Activated naive CD8-positive, alpha-beta T cell treated with anti-CD3 and anti-CD28 coated beads, Interleukin-2, amount 10 ng/mL, durations not matched to agents 7 days and 5 days (primary cell): Measurements from ENCODE around the gene RNU6-7. TPM values are rescaled to one million over a fixed set of nuclear protein-coding genes. Genes with fewer than 3 reads are reported as not detected.

ENCODE experiments used
- ATAC-seq: fragments of 150-1000 bp; cut with Tn5 transposase; one replicate; pipeline ENCODE4 v1.10.0; 2021; ENCODE audit warnings: low read depth, moderate library complexity
- POLR2A ChIA-PET: fragments of 350-600 bp; sonication (Branson Sonifier 250); formaldehyde crosslinking; loops from one replicate; lab custom pipeline; 2021; ENCODE audit warnings: antibody characterized with exemption; lab: Charles Lee
- DNase-seq: peaks from one replicate; pipeline ENCODE4 v3.0.0; 2021
- H3K27ac Mint-ChIP-seq: one replicate; pipeline ENCODE4 v1.8.0; 2022; ENCODE audit warnings: mild to moderate bottlenecking, mixed read lengths
- H3K27me3 Mint-ChIP-seq: one replicate; pipeline ENCODE4 v1.8.0; 2022; ENCODE audit warnings: mild to moderate bottlenecking, moderate library complexity, mixed read lengths
- H3K36me3 Mint-ChIP-seq: one replicate; pipeline ENCODE4 v1.8.0; 2021; ENCODE audit warnings: mild to moderate bottlenecking, mixed read lengths
- H3K4me1 Mint-ChIP-seq: one replicate; pipeline ENCODE4 v1.8.0; 2021; ENCODE audit warnings: mixed read lengths
- H3K4me3 Mint-ChIP-seq: one replicate; pipeline ENCODE4 v1.8.0; 2022; ENCODE audit warnings: mild to moderate bottlenecking, moderate library complexity, mixed read lengths
- H3K9me3 Mint-ChIP-seq: one replicate; pipeline ENCODE4 v1.8.0; 2021; ENCODE audit warnings: mixed read lengths
- total RNA-seq, 2 experiments: library from RNA; stranded (reverse); gene quantifications; one replicate each; pipeline ENCODE4 v1.2.3, GENCODE V29; 2021

The RNU6-7 gene
- total RNA-seq, 2 experiments from 2014 or later, result not detected

- DNase-seq (no peak), ATAC-seq (no peak)
- POLR2A ChIA-PET, result no interaction called here
- no peaks in the 10 kb centered on the region for H3K36me3 Mint-ChIP-seq
- H3K27ac Mint-ChIP-seq, result no peak overlapping the region
- H3K4me1 Mint-ChIP-seq, result no peaks in the 10 kb centered on the region
- no peaks in the 10 kb centered on the region for H3K27me3 Mint-ChIP-seq
- no peak overlapping the region for H3K4me3 Mint-ChIP-seq
- no peaks in the 10 kb centered on the region for H3K9me3 Mint-ChIP-seq
Observed at GRCh38 chr14:32250681-32251080, 48.8 kb downstream of the RNU6-7 start.

GRCh38 chr14:32251530-32251929, 49.7 kb downstream of the RNU6-7 start:
- H3K4me1 Mint-ChIP-seq, result no peaks in the 10 kb centered on the region
- no peak for DNase-seq
- POLR2A ChIA-PET, result no interaction called here
- no peak overlapping the region for H3K27ac Mint-ChIP-seq
- H3K4me3 Mint-ChIP-seq, result no peak overlapping the region
- ATAC-seq, result no peak
- no peaks in the 10 kb centered on the region for H3K9me3 Mint-ChIP-seq
- no peaks in the 10 kb centered on the region for H3K36me3 Mint-ChIP-seq
- no peaks in the 10 kb centered on the region for H3K27me3 Mint-ChIP-seq

Other genes with a start within 250 kb of the RNU6-7 start
- 10 to 100 TPM; 42.5 to 49.4 TPM for gene ARHGAP5, start 124.7 kb upstream of the RNU6-7 start, total RNA-seq
- not detected for gene RNU6-8, start 1.2 kb downstream of the RNU6-7 start, total RNA-seq
- gene AKAP6, start 127.3 kb downstream of the RNU6-7 start, total RNA-seq, result 1 to 10 TPM in 1 of 2 experiments, under 1 TPM in 1; 1.00 to 1.8 TPM